Islet precursor cell (in vitro differentiated cells): ENCODE data around the gene GORASP1.

Source experiments
- DNase-seq: peaks from one replicate; pipeline ENCODE4 v3.0.0-alpha.2; 2018

Gene GORASP1

DNA sequence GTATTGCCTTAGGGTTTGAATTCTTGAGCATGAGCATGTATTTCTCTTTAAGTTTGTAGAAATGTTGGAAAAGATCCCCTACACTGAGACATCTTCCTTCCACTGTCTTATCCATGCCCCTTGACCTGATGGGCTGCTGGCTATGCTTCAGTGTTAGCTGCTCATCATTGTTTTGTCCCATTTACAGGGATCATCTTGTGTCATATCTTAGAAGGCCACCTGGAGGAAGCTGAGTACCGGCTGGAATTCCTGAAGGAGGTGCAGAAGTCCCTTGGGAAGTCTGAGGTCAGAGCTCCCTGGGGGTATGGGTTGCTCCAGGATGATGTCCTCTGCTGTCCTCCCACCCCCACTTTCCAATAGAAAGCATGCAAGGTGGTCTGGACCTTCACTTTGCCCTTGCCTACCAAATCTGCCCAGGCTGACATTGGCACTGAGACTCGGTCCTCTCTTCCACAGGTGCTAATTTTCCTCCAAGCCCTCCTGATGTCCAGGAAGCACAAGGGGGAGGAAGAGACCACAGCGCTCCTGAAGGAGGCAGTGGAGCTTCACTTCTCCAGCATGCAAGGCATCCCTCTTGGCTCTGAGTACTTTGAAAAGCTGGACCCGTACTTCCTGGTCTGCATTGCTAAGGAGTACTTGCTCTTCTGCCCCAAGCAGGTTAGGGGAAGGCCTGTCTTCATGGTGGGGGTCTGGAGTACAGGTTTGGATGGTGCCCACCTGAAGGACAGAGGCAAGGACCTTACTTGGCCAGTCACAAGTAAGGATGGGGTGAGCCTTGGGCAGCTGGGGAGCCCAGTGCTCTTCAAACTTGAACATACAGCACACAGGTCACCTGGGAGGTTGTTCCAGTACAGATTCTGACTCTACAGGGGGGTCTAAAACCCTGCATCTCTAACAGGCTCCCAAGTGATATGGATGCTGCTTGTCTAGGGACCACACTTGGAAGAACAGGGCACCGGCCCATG, 17.7 kb upstream of the GORASP1 start:
- DNase-seq = peak; percentile 80

DNA sequence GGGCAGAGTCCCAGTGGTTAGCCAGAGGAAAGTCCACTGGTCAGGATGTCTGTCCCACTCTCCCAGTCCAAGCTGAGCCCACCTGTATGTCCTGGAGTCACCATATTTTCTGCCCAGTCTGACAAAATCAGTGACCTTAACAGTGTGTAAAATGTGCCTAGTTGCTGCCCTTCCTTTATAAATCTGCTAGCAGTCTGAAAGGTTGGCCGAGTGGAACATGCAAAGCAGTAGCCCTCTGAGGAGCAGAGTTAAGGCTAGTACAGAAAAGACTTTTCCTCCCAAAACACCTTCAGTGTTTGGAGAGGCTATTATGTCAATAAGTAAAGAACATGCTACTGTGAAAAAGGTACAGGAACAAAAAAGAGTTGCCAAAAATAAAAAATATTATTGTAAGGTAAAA, 15.4 kb upstream of the GORASP1 start:
- DNase-seq = no peak

DNA sequence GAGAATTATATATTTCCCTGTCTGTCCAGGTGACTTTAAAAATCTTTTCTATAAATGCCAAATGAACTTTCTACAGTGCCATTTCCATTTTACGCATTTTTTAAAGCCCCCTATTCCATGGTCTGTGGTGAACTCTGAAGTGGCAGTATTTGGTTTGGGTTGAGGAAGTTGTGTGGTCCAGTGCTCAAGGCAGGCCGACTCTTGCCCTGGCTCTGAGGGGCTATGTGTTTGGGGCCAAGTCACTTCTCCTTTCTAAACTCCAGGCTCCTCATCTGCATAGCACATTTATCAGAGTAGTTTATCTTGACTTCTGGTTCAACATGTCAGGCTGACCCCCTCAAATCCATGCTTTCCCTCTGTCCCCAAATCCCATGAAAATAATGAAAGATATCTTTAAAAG, 14.2 kb upstream of the GORASP1 start:
- DNase-seq = no peak

DNA sequence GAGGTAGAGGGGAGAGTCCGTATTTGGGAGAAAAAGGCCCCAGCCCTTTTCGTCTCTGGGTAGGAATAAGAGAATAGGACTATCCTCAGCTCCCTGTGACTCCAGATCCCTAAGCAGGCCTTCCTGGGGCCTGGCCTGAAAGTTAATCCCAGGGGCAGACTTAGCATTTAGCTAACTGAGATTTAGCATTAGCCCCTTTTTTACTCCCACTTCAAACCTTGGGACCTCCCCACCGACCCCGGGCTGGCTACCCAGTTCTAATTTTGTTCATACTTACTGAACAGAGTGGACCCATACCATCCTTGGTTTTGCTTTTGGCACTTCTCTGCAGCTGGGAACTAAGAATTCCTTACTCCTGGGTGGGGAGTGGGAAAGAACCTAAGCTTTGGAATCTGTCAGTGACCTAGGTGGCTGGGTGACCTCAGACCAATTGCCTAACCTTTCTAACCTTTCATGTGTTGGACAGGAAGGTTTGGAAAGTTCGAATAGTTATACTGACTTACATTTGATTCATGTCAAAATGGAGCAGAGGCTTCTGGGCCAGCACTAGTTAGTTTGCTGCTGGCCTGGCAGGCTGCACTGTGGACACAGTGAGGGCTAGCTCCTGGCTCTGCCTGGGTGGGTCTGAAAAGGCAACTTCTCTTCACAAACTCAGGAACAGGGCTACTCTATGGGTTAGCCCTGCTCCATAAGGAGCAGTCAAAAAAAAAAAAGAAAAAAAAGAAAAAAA, 11.7 kb upstream of the GORASP1 start:
- no peak for DNase-seq

DNA sequence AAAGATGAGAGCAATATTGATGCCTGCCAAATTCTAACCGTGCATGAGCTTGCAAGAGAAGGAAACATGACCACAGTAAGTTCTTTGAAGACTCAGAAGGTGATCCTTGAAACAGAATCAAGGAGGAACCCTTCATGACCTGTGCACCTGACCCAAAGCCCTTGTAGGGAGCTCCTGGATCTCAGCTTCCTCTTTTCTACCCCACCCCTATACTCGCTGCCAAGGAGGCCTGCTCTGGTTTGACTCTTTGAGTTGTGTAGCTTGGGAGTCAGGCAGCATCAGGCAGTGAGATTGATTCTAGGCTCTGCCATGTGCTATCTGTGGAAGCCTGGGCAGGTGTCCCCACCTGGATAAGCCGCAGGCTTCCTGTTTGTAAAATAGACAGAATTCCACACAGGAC, 10.7 kb upstream of the GORASP1 start:
- no peak for DNase-seq

DNA sequence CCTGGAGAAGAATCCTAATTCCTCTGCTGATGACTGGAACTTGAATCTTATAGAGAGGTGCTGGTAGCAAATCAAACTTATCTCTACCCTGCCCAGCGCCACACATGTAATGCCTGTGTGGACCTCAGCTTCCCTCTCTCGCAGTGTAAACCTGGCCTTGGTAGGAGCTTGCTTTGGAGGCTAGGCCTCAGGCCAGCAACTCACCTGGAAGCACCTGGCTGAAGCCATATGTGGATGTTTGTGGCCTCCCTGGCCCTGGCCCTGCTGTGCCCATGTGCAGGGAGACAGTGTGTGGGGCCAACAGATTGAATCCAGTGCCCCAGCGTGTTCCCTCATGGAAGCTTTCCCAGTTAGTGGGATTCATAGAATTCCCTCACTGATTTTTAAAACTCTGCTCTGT, 8.4 kb upstream of the GORASP1 start:
- no peak for DNase-seq

DNA sequence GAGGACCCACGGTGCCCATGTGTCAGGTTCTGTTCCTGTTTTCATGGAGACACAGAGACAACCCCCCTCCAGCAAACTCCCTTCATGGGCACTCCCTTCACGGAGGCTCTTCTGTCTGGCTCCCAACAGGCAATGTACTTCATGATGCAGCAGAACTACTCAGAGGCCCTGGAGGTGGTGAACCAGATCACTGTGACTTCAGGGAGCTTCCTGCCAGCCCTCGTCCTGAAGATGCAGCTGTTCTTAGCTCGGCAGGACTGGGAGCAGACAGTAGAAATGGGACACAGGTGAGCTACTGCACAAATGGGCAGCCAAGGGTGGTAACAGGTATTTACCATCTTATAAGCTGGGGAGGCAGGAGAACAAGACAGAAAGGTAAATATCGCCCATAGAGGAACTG, 7.0 kb upstream of the GORASP1 start:
- DNase-seq = peak; percentile 43

DNA sequence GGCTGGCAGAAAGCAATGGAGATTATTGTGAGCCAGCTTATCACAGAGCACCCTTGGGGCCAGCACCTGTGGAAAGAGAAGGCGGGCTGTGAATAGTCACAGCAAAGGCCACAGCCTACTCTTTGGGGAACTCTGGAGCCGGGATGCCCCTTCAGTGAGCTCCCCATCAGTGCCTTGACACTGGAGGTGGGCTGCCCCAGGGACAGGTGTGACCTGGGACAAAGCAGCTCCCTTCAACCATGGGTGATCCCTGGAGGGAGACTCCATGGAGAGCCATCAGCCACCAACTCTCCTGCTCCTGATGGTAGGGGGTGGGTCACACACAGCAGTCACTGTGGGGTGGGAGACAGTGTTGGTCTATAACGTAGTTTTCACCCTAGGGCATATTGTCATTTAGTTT, 5.9 kb upstream of the GORASP1 start:
- DNase-seq = peak; percentile 27

DNA sequence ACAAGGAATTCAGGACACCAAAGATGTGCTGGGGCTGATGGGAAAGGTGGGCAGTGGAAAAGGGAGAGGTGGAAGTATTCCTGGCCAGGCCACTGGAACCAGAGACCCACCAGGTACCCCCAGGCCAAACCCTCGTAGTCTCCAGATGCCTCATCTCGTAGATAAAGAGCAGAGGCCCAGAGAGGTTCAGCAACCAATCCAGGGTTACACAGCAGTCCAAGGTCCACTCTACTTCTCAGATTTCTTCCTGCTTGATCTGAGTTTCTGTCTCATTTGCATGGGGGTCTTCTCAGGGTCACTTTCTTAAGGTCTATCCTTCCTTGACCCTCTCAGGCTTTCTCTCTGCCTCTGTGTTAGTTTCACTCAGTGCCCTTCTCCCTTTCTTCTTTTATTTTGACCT, 5.1 kb upstream of the GORASP1 start:
- DNase-seq = no peak

DNA sequence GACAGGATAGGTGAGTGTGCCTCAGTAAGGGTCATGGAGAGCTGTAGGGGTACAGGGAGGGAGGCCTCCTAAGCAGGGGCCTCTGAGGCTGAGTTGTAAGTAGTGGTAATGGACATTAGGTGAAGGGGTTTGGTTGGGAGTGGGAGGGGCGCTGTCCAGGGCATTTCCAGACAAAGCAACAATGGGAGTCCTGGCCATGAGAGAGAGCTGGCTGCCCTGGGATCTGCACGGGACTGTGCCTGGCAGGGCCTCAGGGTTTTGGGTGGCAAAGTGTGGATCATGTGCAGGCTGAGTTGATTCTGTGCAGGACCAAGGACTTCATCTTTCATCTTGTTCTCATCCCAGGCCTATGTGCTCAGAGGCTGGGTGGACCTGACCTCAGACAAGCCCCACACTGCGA, 4.7 kb upstream of the GORASP1 start:
- DNase-seq = peak; percentile 24

DNA sequence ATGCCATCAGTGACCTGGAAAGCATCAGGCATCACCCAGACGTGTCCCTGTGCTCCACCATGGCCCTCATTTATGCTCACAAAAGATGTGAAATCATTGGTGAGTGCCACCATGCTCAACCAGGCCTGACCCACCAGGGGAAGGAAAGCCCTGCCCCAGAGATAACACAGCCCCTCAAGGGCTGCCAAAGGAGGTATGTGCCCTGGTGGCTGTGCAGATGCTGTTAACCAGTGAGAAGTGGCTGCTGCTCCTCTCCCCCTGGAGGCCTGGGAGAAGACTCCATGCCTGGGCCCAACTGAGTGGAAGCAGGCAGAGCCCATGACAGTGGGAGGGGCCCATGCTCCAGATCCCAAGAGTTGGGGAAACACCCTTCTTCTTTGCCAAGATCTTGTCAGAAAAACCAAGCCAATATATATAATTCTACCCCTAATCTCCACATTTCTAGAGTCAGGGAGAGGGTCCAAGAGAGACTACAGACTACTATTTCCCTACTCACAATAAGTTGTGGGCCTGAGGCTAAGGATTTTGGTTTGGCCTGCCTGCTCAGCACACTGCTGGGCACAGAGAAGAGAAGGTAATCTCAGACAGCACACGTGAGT, 2.7 kb upstream of the GORASP1 start:
- peak; percentile 67 for DNase-seq

DNA sequence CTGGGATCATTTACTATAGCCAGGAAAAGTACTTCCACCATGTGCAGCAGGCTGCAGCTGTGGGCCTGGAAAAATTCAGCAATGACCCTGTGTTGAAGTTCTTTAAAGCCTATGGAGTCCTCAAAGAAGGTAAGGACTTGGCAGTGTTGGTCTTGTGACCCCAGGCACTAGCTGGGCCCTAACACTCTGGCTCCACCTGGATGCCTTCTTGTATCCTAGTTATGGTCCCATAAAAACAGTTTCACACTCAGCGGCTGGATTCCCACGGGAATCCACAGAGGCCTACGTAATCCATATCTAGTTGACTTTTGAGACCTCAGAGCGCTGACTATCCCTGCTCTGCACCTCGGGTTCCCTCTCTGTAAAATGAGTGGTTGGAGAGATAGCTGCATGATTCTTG, 1.7 kb upstream of the GORASP1 start:
- peak; percentile 34 for DNase-seq

DNA sequence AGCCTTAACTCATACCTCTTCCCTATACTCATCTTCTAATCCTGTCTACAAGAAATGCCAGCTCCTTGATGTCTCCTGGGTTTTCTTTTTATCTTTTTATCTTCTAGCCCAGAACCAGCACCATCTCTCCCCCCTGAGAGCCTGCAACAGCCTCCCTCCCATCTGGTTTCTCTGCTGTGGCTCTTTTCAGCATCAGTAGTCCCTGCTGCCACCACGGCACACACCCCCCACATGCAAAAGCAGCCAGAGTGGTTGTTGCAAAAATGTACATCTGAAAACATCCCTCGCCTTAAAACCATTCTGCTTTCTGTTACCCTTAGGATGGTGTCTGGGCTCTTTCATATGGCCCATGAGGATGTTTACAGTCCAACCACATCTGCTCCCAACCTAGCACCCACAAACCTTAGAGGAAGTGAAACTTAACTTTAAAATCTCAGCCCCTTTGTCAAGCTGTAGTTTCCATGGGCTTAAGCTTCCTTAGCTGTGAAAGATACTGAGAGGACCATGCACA, 828 bp upstream of the GORASP1 start:
- DNase-seq = no peak

DNA sequence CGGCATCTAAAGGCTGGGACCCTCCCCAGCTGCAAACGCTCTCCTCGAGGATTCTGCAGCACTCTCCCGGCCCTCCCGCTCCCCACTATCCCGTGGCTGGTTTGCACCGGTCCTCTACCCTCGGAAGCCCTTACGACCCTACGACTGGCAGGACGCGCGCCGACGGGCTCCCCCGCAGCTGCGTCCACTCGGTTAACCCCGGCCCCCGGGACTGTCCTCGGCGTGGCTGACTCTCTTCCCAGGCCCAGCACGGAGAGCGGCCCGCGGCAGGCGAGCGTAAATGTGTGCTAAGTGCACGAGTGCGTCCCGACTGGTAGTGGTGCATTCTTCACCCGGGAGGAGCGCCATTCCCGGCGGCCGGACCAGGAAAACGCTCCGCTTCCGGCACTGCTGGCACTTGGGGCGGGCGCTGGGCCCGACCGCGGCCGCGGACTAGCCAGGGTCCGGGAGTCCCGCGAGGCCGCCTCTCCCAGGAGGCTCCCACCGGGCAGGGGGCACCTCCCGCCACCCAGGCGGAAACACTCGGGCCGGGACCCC, 508 bp downstream of the GORASP1 start:
- peak; percentile 82 for DNase-seq

DNA sequence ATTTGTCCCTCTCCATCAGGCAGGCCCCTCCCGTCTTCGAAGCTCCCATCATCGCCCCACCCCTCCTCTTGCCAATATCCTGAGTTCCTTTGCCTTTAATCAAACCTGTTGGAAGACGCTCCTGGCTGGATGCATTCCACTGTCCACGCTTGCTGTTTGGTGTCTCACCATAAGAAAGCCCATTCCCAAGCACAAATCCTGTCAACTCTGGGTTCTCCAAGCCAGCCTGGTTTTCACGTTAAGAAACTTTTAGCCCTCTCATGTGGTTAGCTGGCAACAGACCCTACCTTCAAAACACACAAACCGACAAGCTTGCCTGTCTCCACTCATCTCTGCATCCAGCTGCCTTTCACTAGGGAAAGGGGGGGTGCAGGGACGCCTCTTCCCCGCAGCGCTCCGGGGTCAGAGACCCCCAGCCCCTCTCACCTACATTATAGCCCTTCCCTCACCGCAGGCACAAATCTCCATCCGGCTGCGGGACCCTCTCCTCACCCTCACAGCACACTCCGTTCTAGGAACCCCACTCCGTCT, 1.1 kb downstream of the GORASP1 start:
- peak; percentile 65 for DNase-seq

DNA sequence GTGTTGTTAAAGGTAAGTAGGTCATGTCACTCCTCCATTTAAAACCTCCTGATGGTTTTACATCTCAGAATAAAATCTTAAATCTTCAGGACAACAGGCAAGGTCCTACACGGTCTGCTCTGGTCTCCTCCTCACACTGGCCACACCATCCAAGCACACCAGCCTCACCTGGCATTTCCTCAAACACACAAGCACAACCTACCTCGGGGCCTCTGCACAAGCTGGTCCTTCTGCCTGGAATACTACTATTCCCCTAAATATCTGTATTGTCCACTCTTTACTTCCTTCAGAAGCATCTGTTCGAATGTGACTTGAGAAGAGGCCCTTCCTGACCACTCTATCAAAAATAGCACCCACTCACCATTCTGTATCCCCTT, 1.8 kb downstream of the GORASP1 start:
- no peak for DNase-seq

DNA sequence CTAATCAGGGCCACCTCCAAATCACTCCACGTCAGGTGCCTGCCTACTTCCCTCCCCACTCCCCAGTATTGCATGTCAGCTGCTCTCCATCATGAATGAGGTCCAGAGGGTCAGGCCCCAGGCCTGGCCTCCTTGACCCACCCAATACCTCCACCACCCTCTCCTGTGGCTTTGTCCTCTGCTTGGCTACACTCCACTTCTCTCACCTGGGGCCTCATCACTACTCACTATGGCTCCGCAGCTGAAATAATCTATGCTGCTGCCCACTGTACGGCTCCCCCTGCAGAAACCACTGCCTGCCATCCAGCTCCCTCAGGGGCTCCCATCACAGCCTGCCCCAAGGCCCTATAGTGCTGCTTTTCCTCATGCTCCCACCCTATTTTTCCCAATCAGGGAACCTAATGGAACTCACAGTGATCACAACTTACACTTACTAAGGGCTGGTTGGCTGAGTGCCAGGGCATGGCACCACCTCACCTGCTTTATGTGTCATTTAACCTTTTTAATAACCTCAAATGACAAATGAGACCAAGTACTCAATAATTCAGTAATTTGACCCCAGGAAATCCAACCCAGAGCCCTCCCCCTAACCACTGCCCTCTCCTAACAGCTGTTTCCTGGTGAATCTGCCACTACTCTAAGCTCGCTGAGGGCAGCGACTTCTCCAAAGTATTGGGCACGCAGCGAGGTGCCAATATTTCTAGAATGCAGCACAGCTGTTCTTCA, 2.3 kb downstream of the GORASP1 start:
- DNase-seq = peak; percentile 43

DNA sequence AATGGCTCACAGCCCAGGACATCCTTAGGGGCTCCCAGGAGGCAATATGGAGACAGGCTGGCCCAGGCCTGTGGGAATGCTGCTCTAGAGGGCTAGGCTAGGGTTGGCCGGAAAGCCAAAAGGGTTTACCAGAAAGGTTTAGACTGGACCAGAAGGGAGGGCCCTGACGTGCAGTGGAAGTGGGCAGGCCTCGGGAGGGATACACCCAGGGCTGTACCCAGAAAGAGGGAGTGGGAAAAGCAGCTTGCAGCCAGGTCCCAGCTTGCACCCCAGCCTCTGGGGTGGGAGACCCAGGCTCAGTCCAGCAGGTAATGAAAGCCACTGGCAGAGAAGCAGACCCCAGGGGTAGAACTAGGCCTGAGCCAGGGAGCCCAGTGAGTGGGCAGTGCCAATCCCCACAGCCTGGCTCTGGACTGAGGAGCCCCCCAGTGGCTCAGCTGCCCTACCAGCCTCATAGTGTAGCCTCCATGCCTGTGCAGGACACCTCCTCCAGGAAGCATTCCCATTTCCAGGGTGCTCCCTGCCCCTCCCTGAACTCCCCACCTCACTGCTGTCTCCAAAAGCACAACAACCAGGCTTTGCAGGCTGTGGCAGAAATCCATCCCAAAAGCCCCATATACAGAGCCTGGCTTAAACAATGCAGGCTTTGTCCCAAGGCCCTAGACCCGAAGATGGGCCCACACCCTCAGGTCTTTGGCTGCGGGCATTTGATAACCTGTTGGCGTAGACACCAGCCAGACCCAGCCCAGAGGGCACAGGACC, 3.5 kb downstream of the GORASP1 start:
- DNase-seq = peak; percentile 49

DNA sequence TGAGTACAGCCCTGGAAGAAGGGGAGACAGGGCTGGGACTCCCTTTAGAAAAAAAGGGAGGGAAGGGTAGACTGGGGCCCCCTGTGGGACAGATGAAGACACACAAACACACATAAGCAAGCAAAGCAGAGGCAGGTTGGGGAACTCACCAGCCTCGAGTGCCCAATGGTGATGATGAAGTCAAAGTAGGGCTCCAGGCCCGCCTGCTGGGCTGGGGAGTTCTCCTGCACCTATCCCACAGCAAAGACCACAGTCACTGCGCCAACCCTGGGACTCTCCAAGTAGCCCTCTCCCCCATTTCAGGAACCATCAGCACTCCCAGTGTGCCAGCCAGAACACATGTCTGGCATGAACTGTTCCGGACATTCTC, 4.1 kb downstream of the GORASP1 start:
- no peak for DNase-seq

DNA sequence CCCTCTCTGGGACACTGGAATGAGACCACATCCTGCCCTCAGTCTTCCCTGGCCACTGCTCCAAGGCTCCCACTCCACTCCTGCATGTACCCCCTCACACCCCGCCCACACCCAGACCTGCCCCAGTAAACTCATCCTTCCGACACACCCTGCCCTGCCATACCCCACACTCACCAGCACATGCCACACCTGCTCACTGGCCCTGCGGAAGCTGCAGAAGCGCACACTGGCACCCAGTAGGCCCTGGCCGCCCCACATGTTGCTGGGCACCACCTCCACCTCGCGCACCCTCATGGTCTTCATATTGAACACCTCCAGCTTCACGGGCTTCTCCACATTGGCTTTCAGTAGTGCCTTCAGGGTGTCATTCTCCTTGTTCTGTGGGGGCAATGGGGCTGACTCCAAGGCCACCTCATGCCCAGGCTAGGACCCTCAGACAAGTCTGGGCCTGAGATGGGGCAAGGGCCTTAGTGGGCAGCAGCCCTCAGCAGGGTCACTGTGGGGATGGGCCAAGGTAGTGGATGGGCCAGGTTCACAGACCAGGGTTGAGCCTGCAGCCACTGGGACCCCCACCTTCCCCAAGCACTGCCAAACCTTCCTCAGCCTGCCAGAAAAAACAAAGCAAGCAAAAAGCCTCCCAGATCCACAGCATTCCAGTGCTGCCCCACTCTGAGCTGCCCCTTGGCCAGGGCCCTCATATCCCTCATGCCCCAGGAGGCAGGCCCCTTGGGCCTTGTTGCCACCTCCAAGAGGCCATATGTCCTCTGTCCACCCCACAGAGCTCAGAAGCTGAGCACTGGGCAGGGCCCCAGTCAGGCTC, 4.7 kb downstream of the GORASP1 start:
- no peak for DNase-seq
